Ovary (tissue), 3 donors: ENCODE data around the gene KLK15.

Experiments used
- CTCF ChIP-seq, 3 donors: fragments of 450-650 bp in 2 of 3; fragments of 200-600 bp in 1 of 3; IDR thresholded peaks; one replicate each; pipeline versions ENCODE4 v1.5.1 to v1.8.0; 2016 to 2022; ENCODE audit warnings: antibody characterized with exemption in 3 of 3, mild to moderate bottlenecking in 1 of 3
- POLR2A ChIP-seq: fragments of 450-650 bp; IDR thresholded peaks from one replicate; pipeline ENCODE4 v1.6.1; 2017; ENCODE audit warnings: antibody characterized with exemption, mild to moderate bottlenecking, moderate library complexity
- donor health status: DM: no; HTN: no; CAD: no.

- TF ChIP-seq CTCF (IDR thresholded peaks at IDR 0.05) (no peak), POLR2A (no peak)
These were observed 18.5 kb downstream of the KLK15 start for GRCh38 chr19:50814883-50815282.
